HEK293T (cell line): Measurements from ENCODE around the gene ALKBH3.

Experiments used
- ARNT ChIP-seq: fragments of 450-650 bp; IDR thresholded peaks from 2 replicates; pipeline ENCODE4 v1.6.1; 2017; ENCODE audit warnings: mild to moderate bottlenecking
- BHLHE40 ChIP-seq: fragments of 450-650 bp; IDR thresholded peaks from 2 replicates; pipeline ENCODE4 v1.6.1; 2016; ENCODE audit warnings: mild to moderate bottlenecking, moderate library complexity, borderline replicate concordance
- ELF4 ChIP-seq: fragments of 450-650 bp; IDR thresholded peaks from 2 replicates; pipeline ENCODE4 v1.6.1; 2017; ENCODE audit warnings: antibody characterized with exemption
- FOXA1 ChIP-seq: fragments of 450-650 bp; IDR thresholded peaks from 2 replicates; pipeline ENCODE4 v1.6.1; 2016; ENCODE audit warnings: mild to moderate bottlenecking
- FOXK2 ChIP-seq: fragments of 450-650 bp; IDR thresholded peaks from 2 replicates; pipeline ENCODE4 v1.6.1; 2016; ENCODE audit warnings: mild to moderate bottlenecking
- FOXM1 ChIP-seq: fragments of 450-650 bp; IDR thresholded peaks from 2 replicates; pipeline ENCODE4 v1.6.1; 2017; ENCODE audit warnings: mild to moderate bottlenecking, borderline replicate concordance
- HDGF ChIP-seq: fragments of 450-650 bp; IDR thresholded peaks from 2 replicates; pipeline ENCODE4 v1.6.1; 2017; ENCODE audit warnings: antibody characterized with exemption, borderline replicate concordance
- L3MBTL2 ChIP-seq: fragments of 450-650 bp; conservative IDR thresholded peaks from 2 replicates; pipeline ENCODE4 v1.6.1; 2016; ENCODE audit warnings: mild to moderate bottlenecking
- SP1 ChIP-seq: fragments of 450-650 bp; IDR thresholded peaks from 2 replicates; pipeline ENCODE4 v1.6.1; 2017
- SUZ12 ChIP-seq: fragments of 450-650 bp; IDR thresholded peaks from 2 replicates; pipeline ENCODE4 v1.6.1; 2016; ENCODE audit warnings: mild to moderate bottlenecking
- TARDBP ChIP-seq: fragments of 450-650 bp; IDR thresholded peaks from 2 replicates; pipeline ENCODE4 v1.6.1; 2016
- ZNF384 ChIP-seq: fragments of 450-650 bp; IDR thresholded peaks from 2 replicates; pipeline ENCODE4 v1.6.1; 2016
- TF ChIP-seq, protein P1 (sequence below): fragments of 450-650 bp; IDR thresholded peaks from 2 replicates; pipeline ENCODE4 v1.6.1; 2016

DNA sequence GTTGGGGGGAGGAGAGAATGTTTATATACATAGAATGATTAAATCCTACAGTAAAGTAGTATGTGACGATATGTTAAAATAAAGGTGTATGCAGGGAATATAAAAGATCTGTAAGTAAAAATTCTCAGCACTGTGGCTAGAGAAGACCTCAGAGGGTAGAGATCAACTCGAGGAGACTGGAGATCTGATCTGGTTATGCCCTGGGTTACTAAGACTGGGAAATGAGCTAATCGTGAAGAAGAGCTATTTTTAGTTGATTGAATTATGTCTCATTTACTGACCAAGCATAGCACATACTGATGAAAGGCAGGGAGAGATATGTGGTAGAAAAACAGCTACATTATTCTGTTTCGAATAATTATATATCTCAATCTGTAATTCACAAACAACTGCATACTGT lies 42.8 kb upstream of the ALKBH3 start:
- no peak for TF ChIP-seq SP1
- no peak for TF ChIP-seq FOXM1
- no peak for TF ChIP-seq ZNF384
- TF ChIP-seq FOXA1, result no peak
- no peak for TF ChIP-seq HDGF
- no peak for TF ChIP-seq FOXK2
- no peak for TF ChIP-seq BHLHE40
- TF ChIP-seq ARNT, result no peak
- TF ChIP-seq TARDBP, result no peak
- TF ChIP-seq ELF4, result no peak
- TF ChIP-seq, protein P1, sequence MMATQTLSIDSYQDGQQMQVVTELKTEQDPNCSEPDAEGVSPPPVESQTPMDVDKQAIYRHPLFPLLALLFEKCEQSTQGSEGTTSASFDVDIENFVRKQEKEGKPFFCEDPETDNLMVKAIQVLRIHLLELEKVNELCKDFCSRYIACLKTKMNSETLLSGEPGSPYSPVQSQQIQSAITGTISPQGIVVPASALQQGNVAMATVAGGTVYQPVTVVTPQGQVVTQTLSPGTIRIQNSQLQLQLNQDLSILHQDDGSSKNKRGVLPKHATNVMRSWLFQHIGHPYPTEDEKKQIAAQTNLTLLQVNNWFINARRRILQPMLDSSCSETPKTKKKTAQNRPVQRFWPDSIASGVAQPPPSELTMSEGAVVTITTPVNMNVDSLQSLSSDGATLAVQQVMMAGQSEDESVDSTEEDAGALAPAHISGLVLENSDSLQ, result no peak
- no peak for TF ChIP-seq SUZ12
- TF ChIP-seq L3MBTL2, result no peak
